HG03139 (cell line): ENCODE data around the gene LRMDA.

Experiments
- ATAC-seq: cut with Tn5 transposase; IDR thresholded peaks from one replicate; pipeline ENCODE4 v1.9.1; 2021; ENCODE audit not compliant: unreplicated experiment

LRMDA gene

GRCh38 chr10:76303682-76304316, 872.4 kb downstream of the LRMDA start:
- ATAC-seq = peak; percentile 75

DNA sequence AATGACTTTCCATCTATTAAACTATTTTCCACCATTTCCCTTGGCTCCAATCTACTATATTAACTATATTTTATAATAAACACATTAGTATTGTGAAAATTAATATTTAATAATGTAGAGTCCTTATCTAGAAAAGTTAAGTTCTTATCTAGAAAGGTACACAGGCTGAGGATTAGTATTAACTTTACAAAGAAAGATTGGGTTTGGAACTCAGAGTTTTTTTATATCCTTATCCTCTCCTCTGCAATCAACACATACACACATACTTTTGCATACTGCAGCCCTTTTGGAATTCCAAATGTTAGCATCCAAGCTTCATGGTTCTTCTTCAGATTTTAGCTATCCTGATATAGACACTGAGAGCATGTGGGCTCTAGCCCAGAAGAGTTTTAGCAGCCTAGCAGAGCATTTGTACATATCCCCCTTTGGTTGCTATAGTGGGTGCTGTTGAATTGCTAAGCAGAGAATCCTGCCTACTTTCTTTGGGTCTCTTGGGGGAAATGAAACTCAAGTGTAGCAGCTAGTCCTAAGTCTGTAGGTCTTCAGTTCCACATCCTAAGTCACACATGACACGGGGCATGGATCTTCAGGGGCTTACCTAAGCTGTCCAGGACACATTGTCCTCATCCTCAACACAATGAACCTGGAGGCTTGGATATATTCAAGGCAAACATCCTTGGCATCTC, 874.6 kb downstream of the LRMDA start:
- ATAC-seq = no peak

GRCh38 chr10:76306856-76307255, 875.4 kb downstream of the LRMDA start:
- no peak for ATAC-seq

- no peak for ATAC-seq
These were observed 877.6 kb downstream of the LRMDA start for GRCh38 chr10:76309070-76309469.

DNA sequence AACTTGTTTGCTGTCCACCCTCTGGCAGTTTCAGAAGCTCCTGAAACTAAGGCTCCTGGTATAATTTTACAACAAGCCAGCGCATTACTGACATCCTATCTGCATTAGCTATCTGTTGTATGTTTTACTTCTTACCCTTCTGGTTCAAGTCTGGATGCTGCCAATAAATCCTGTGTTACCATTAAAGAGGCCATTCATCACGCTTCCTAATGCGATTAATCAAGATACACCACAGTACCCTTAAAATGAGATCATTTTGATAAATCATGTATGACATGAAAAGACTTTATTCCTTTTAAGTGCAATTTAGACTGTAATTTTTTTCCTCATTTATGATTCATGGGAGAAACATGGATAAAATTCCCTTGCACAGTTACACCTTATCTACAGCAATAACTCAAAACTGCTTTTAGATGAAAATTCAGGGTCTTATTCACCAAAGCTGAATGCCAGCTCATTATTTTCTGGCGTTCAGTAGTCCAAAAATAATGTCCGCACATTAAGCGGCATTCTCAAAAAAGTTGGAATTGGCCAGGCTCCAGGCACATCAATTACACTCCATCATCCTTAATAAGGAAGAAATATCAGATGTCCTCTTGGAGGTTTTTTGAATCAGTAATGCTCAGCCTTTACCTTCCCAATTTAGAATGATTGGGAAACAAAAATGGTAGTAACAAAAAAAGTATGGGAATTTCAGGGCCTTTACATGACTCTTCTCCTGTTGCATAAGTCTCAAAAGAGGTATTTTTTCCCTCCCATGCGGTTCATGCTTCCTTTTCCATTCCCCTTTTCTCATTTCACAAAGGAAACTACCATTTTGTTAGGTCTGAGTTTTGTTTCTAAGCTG, 878.5 kb downstream of the LRMDA start:
- ATAC-seq = no peak

- ATAC-seq = no peak
These were observed 879.2 kb downstream of the LRMDA start for GRCh38 chr10:76310588-76311080.

DNA sequence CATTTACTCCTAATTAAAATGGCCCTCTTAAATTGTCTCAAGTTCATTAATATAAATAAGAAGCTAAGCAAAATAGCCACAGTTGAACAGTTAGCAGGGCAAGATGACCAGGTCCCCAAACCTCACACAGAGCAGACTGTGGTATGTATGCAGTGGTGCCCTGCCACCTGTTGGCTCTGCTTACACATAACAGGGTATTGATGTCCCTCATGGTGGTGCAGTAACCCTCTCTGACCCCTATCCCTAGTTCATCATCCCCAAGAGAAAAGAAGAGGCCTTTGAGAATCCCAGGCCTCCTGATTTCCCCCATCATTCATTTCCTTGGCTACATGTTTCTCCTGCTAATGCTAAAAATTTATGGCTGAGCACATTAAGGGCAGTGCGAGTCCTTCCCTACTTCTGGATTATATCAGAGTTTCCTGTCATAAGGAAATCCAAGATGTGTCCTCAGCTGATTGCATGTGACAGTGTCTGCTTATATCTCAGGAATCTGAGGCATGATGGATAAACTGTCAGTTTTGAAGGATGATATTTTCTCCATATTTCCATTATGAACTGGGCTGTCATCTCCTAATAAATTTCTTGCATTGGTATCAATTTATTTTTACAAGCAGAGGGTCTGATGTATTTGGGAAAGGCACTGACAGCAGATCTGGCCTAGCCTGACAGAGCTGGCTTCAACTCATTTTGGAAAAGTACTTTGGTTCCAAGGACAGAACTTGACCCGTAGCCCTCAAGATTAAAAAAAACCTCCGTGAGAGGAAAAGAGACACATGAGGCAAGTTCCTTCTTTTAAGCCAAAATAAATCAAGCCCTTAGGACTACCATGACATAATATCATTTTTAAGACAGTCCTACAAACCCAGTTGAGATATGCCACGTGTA, 880.6 kb downstream of the LRMDA start:
- ATAC-seq = peak; percentile 86

DNA sequence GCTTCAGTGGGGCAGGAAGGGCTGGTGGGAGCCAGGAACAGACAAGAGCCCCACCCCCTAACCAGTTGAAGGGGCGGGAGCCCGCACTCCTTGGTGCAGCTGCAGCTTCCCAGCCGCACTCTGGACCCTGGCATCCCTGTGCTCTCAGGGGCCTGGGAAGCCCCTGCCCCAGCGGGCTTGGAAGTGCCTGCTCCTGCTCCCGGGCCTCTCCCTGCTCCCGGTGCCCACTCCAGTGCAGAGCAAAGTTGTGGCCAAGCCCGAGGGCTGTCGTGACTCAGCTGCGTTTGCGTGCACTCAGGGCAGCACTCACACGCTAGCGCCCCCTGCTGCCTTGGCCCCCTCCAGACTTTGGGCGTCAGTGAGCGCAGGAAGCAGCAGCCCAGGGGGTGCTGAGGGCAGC, 883.8 kb downstream of the LRMDA start:
- ATAC-seq = no peak

- no peak for ATAC-seq
These were observed 884.8 kb downstream of the LRMDA start for GRCh38 chr10:76316234-76316633.

- no peak for ATAC-seq
These were observed 885.7 kb downstream of the LRMDA start for GRCh38 chr10:76317078-76317477.

DNA sequence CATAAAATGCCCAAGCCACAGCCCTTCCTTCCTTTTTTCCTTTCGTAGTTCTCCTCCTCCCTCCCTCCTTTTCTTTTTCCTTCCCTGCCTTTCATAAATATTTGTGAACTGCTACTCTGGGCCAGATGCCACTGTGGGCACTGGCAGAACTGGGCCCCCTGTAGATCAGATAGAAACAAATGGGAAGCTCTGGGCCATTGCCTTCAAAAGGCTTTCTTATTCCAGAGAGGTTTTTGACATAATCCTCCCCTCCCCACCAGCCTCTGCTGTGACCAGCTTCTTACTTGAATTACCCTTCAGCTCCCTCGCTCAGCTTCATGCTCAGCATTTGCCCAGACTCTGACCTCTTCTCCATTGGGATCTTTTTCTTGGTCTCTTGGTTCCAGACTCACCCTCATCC, 886.8 kb downstream of the LRMDA start:
- ATAC-seq = no peak

DNA sequence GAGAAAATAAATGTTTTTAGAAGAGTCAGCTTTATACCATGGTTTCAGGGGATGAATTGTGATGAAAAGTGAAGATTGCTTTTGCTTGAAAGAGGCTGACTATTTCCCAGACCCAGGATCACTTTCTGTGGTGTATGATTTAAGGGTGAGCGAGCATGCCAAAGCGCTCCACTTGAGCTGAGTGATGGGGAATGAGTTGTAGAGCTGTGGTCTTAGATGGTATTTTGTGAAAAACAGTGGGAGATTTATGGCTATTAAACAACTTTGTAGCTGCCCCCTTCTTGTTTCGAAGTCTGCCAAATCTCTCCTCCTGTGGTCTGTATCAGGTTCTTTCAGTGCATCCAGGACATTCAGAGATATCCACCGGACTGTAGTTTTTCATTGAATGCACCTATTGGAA, 888.2 kb downstream of the LRMDA start:
- no peak for ATAC-seq

DNA sequence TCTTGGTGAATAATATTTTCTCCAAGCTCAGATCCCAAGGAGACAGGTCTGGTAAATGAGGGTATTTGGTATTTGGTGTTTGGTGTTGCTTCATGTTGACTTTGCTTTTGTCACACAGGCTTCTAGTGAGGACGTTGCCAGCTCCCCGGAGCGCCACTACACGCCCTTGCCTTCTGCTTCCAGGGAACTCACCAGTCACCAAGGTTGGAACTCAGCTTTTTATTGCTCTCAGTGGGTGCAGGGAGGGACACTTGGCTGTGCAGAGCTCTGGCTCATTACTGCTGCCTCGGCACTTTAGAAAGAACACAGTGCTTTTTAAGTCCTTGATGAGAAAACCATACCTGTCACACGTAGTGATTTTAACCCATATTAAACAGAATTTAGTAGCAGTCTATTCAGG, 892.9 kb downstream of the LRMDA start:
- no peak for ATAC-seq

GRCh38 chr10:76327441-76327840, 896.0 kb downstream of the LRMDA start:
- no peak for ATAC-seq

- no peak for ATAC-seq
These were observed 896.9 kb downstream of the LRMDA start for GRCh38 chr10:76328348-76328747.

GRCh38 chr10:76329891-76330575, 898.6 kb downstream of the LRMDA start:
- ATAC-seq = no peak

DNA sequence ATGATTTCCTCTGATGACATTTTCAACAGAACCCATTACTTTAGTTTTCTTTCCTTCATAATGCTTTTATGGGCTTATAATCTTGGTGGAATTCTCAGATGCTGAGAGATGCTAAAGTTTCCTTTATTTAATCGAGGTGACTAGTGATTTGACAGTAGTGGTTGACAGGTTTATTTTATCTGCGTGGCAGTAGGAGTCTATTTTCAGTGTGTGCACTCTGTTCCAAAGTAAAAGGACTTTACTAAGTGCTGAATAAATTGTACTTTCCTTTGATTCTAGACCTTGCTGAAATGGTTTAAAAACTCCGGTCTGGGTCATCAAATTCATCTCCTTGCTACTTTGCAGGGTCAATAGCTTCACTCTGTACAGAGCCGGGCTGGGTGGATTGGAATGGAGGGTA, 900.3 kb downstream of the LRMDA start:
- ATAC-seq = no peak

- ATAC-seq = no peak
These were observed 901.9 kb downstream of the LRMDA start for GRCh38 chr10:76333326-76333725.

DNA sequence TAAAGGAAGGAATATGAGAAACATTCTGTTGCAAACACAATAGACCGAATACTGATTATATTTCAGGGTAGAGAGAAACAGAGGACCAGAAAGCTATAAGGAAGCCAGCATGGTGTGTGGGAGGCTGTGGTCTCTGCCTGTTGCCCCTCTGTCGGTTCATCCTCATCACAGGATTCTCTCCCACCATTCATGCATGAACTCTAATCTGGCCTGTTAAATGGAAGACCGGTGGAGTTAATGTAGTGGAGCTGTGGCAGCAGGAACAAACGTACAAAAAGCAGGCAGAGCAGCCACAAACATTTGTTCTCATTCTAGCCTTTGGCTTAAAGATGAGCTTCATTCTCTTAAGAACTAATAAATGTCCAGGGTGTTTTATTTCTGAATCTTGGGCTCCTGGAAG, 902.4 kb downstream of the LRMDA start:
- no peak for ATAC-seq

DNA sequence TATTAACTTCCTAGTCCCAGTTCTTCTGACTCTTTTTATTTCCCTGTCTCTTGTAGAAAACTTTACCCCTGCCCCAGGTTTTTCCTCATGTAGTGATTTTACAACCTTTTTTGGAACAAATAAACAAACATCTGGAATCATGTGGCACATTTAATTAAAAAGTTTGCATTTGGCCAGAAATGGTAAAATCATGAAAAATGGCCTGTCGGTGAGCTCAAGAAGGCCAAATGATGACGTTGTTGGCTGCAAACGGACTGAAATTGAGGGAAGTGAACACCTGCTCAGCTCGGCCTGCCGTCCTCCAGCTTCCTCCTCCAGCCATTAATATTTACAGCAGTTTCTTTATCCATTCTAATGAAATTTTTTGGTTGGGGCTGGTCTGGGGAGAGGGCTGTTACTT, 902.8 kb downstream of the LRMDA start:
- ATAC-seq = no peak
